ENCODE measurements around the gene PTPRJ.

GRCh38 chr11:47976931-47977330 lies 3.4 kb upstream of the PTPRJ start:
- TF ChIP-seq, protein P1, sequence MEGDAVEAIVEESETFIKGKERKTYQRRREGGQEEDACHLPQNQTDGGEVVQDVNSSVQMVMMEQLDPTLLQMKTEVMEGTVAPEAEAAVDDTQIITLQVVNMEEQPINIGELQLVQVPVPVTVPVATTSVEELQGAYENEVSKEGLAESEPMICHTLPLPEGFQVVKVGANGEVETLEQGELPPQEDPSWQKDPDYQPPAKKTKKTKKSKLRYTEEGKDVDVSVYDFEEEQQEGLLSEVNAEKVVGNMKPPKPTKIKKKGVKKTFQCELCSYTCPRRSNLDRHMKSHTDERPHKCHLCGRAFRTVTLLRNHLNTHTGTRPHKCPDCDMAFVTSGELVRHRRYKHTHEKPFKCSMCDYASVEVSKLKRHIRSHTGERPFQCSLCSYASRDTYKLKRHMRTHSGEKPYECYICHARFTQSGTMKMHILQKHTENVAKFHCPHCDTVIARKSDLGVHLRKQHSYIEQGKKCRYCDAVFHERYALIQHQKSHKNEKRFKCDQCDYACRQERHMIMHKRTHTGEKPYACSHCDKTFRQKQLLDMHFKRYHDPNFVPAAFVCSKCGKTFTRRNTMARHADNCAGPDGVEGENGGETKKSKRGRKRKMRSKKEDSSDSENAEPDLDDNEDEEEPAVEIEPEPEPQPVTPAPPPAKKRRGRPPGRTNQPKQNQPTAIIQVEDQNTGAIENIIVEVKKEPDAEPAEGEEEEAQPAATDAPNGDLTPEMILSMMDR (conservative IDR thresholded peaks at IDR 0.05): no peak
- TF ChIP-seq EZH2 (IDR thresholded peaks at IDR 0.05; ENCODE audit: low read depth): no peak

Measured in PC-9 (cell line).